GM23248 (cell line): ENCODE data around the gene SLC25A33.

ENCODE experiments used
- EZH2 ChIP-seq: fragments of 200-600 bp; sonication (generic); IDR thresholded peaks from 2 replicates; pipeline ENCODE4 v1.6.1; 2018; ENCODE audit warnings: antibody characterized with exemption, mild to moderate bottlenecking; ENCODE audit not compliant: insufficient read depth, poor library complexity, severe bottlenecking
- EZH2phosphoT487 ChIP-seq: fragments of 200-600 bp; sonication (generic); IDR thresholded peaks from 2 replicates; pipeline ENCODE4 v1.6.1; 2018; ENCODE audit warnings: antibody characterized with exemption, moderate library complexity, mild to moderate bottlenecking, low read depth; ENCODE audit not compliant: insufficient read depth

DNA sequence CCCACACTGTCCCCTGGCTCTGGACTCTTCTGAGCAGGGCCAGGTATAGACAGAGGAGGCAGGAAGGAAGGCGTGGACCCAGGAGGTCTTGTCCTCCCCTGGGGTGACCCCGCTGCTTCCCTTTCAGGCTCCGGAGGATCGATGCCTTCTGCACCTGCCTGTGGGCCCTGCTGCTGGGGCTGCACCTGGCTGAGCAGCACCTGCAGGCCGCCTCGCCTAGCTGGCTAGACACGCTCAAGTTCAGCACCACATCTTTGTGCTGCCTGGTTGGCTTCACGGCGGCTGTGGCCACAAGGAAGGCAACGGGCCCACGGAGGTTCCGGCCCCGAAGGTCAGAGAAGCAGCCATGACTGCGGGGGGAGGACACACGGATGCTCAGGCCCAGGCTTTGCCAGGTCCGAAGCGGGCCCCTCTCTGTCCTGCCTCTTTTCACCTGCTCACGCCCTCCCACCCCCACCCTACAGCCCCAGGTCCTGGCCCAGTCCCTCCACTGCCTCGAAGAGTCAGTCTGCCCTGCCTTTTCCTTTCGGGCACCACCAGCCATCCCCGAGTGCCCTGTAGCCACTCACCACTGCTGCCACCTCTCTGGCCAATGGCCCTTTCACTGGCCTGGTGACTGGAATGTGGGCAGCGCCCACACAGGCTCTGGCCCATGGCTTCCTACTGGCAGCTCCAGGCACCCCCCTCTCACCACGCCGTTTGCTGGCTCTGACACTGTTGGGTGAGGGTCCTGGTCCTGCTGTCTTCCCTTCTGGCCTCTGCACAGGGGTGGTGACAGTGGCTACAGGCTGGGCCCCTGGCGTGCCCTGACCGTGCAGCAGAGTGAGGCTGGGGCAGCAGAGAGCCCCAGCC lies 62.9 kb downstream of the SLC25A33 start:
- no peak for TF ChIP-seq EZH2
- no peak for TF ChIP-seq EZH2phosphoT487
